ENCODE data around the gene GIPC1.

The GIPC1 gene

GRCh38 chr19:14433554-14434501 is 62.1 kb downstream of the GIPC1 start:
- ATAC-seq, result peak; percentile 40 to 48

- peak; percentile 27 to 43 for ATAC-seq
These were observed 63.0 kb downstream of the GIPC1 start, which contains the start of gene PKN1 for GRCh38 chr19:14432791-14433553. Gene PKN1, plus strand, starts transcription at chr19:14433306. Its CDS starts 216 bp downstream, at chr19:14433522.

GRCh38 chr19:14430712-14431111 is 65.2 kb downstream of the GIPC1 start:
- no peak for ATAC-seq

DNA sequence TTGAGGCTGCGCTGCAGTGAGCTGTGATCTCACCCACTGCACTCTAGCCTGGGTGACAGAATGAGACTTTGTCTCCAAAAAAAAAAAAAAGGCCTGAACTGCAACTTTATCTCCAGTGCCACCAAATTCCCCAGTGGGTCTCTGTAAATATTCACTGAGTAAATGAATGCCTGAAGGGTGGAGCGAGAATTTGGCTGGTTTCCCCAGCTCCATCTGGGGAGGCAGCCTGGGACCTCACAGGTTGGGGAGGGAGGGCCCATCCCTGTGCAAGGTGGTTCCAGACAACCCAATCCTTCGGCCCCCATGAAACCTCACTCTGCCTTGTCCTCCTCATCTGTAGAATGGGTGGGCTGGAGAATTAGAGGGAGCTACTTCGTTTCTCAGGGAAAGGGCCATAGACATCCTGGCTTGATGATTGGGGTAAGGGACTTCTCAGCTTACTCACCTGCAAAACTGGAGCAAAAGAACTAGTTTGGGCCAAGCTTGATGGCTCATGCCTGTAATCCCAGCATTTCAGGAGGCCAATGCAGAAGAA is 67.0 kb downstream of the GIPC1 start:
- ATAC-seq, result no peak
